ENCODE results near the gene GTSE1.
A peak's percentile ranks its signal among the peaks of the same experiment; 100 is the strongest.
"Not testable (repeated sequence)": the region's sequence is repeated elsewhere in the genome, so short reads cannot be mapped to it uniquely, and the experiment has no call there.

GTSE1 gene

GRCh38 chr22:46265627-46266026 lies 31.0 kb upstream of the GTSE1 start:
- not testable (repeated sequence) for H3K4me3 ChIP-seq (ENCODE audit: low read length); H3K4me1 ChIP-seq (ENCODE audit: insufficient read depth, low read length); H3K36me3 ChIP-seq (ENCODE audit: insufficient read depth, low read length); H2AFZ ChIP-seq (ENCODE audit: low read depth, low read length)
- H3K9me3 ChIP-seq (ENCODE audit: low read length), result peaks cover 17% of the 10 kb centered on the region
- peaks cover 23% of the 10 kb centered on the region for H3K27me3 ChIP-seq (ENCODE audit: insufficient read depth, low read length)

DNA sequence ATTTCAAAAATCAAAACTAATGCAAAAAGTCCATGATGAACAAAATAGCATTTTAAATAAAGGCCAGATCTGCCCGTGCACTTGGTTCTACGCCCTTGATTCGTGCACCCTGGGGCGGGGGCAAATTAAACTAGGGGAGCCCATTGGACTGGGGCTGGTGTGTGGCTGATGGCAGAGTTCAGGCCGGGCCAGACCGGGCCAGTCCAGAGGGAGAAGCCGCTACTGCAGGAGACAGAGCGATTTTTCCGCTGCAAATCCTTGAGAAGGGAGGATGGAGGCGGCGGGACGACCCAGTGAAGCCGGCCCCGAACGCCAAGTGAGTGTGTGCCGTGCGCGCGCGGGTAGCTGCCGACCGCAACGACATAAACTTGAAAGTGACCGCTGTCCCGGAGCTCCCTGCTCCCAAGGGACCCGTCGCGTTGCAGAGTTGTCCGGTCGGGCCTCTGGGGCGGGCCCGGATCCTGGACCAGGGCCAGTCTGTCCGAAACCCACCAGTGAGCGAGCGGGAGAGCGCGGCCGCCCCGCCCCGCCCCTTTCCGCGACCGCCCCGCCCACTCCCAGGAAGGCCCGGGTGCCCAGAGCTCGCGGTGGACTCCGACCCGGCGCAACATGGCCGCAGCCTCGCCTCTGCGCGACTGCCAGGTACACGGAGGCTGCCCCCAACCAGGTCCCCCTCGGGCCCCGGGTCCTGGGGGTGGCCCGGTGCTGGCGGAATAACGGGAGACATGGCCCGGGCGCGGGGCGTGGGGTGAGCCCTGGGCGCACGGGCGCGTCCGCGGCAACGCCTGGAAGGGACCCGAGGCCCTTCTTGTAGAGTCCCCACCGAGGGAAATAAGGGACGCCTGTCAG lies 29.0 kb upstream of the GTSE1 start, which contains the start of gene TTC38:
Gene TTC38 (plus strand): TSS at position 578 of the 849 bp plus-strand sequence. CDS start 32 bp downstream, at position 610.
- Histone ChIP-seq H3K4me3 (ENCODE audit: low read length) (peak within 1 kb of the TSS; percentile 87), H2AFZ (ENCODE audit: low read depth, low read length) (peak within 1 kb of the TSS; percentile 99), H3K4me1 (ENCODE audit: insufficient read depth, low read length) (no peaks in the 10 kb centered on the region), H3K36me3 (ENCODE audit: insufficient read depth, low read length) (peaks cover 6% of the 10 kb centered on the region), H3K27me3 (ENCODE audit: insufficient read depth, low read length) (peaks cover 7% of the 10 kb centered on the region), H3K9me3 (ENCODE audit: low read length) (peaks cover 9% of the 10 kb centered on the region)

DNA sequence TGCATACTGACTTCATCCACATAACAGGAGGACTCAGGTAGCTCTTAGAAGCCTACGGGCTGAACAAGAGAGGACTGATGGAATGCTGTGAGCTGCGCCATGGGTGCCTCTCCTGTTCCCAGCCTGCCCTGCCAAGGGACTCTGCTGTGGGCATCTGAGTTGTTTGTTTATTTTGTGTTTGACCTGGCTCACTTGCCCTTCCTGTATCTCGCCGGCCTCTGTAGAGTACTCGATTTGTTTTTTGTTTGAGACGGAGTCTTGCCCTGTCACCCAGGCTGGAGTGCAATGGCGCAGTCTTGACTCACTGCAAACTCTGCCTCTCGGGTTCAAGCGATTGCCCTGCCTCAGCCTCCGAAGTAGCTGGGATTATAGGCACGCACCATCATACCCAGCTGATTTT lies 27.1 kb upstream of the GTSE1 start:
- Histone ChIP-seq H3K4me3 (ENCODE audit: low read length) (no peak overlapping the region), H2AFZ (ENCODE audit: low read depth, low read length) (no peak overlapping the region), H3K9me3 (ENCODE audit: low read length) (peaks cover 6% of the 10 kb centered on the region), H3K36me3 (ENCODE audit: insufficient read depth, low read length) (peaks cover 24% of the 10 kb centered on the region), H3K27me3 (ENCODE audit: insufficient read depth, low read length) (no peaks in the 10 kb centered on the region), H3K4me1 (ENCODE audit: insufficient read depth, low read length) (no peaks in the 10 kb centered on the region)

DNA sequence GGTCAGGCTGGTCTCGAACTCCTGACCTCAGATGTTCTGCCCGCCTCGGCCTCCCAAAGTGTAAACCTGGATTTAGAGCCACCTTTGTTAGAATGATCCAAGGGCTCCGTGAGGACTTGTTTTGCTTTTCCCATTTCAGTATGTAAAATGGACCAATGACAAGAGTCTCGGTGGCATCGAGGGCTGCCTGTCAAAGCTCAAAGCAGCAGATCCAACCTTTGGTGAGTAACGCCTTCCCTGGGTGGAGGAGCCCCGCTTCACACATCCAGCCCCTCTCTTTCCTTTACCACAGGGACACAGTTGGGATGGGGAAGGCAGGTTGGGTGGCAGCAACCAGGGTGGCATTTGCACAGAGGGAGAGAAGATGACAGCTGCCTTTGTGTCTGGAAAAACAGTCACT lies 24.5 kb upstream of the GTSE1 start:
- Histone ChIP-seq H3K9me3 (ENCODE audit: low read length) (peaks cover 10% of the 10 kb centered on the region), H2AFZ (ENCODE audit: low read depth, low read length) (no peak overlapping the region), H3K4me3 (ENCODE audit: low read length) (no peak overlapping the region), H3K4me1 (ENCODE audit: insufficient read depth, low read length) (no peaks in the 10 kb centered on the region), H3K27me3 (ENCODE audit: insufficient read depth, low read length) (no peaks in the 10 kb centered on the region), H3K36me3 (ENCODE audit: insufficient read depth, low read length) (peaks cover 42% of the 10 kb centered on the region)

GRCh38 chr22:46272762-46273431 lies 23.8 kb upstream of the GTSE1 start:
- H3K4me1 ChIP-seq (ENCODE audit: insufficient read depth, low read length), result no peaks in the 10 kb centered on the region
- no peak overlapping the region for H3K4me3 ChIP-seq (ENCODE audit: low read length)
- peaks cover 46% of the 10 kb centered on the region for H3K36me3 ChIP-seq (ENCODE audit: insufficient read depth, low read length)
- no peak overlapping the region for H2AFZ ChIP-seq (ENCODE audit: low read depth, low read length)
- no peaks in the 10 kb centered on the region for H3K27me3 ChIP-seq (ENCODE audit: insufficient read depth, low read length)
- H3K9me3 ChIP-seq (ENCODE audit: low read length), result peaks cover 10% of the 10 kb centered on the region

- Histone ChIP-seq H3K36me3 (ENCODE audit: insufficient read depth, low read length) (peaks cover 53% of the 10 kb centered on the region), H3K4me1 (ENCODE audit: insufficient read depth, low read length) (no peaks in the 10 kb centered on the region), H3K9me3 (ENCODE audit: low read length) (peaks cover 10% of the 10 kb centered on the region), H3K27me3 (ENCODE audit: insufficient read depth, low read length) (no peaks in the 10 kb centered on the region), H3K4me3 (ENCODE audit: low read length) (no peak overlapping the region), H2AFZ (ENCODE audit: low read depth, low read length) (no peak overlapping the region)
Observed at GRCh38 chr22:46273432-46274148, 23.1 kb upstream of the GTSE1 start.

- Histone ChIP-seq H2AFZ (ENCODE audit: low read depth, low read length) (no peak overlapping the region), H3K9me3 (ENCODE audit: low read length) (peaks cover 10% of the 10 kb centered on the region), H3K27me3 (ENCODE audit: insufficient read depth, low read length) (no peaks in the 10 kb centered on the region), H3K4me1 (ENCODE audit: insufficient read depth, low read length) (no peaks in the 10 kb centered on the region), H3K4me3 (ENCODE audit: low read length) (no peak overlapping the region), H3K36me3 (ENCODE audit: insufficient read depth, low read length) (peaks cover 61% of the 10 kb centered on the region)
Observed at GRCh38 chr22:46274381-46274780, 22.3 kb upstream of the GTSE1 start.

DNA sequence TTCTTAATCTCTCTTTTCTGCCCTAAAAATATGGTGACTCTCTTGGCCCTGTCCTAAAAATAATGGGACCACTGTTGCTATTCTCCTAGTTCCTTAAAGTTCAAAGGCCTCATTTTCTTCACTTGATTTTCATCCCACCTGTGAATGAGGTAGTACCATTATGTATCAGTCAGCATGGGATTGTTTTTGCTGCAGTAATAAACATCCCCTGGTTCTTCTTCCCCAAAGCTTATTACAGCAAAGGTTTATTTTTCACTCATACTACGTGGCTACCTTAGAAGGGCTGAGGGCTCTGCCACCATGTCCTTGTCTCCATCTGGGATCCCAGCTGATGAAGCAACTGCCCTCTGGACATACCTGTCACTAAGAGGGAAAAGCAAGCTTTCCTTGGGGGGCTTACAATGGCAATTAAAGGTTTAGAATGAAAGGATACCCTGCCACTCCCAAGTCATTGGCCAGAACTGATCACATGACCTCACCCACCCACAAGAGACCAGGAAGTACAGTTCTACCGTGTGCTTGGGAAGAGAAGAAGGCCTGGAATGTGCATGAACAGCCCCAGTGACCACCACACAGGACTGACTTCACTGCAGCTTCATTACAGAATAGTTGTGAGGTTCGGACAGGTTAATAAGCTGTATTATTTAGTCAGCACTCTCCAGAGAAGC lies 21.1 kb upstream of the GTSE1 start:
- Histone ChIP-seq H3K9me3 (ENCODE audit: low read length) (peaks cover 10% of the 10 kb centered on the region), H2AFZ (ENCODE audit: low read depth, low read length) (no peak overlapping the region), H3K27me3 (ENCODE audit: insufficient read depth, low read length) (no peaks in the 10 kb centered on the region), H3K4me3 (ENCODE audit: low read length) (no peak overlapping the region), H3K36me3 (ENCODE audit: insufficient read depth, low read length) (peaks cover 72% of the 10 kb centered on the region), H3K4me1 (ENCODE audit: insufficient read depth, low read length) (no peaks in the 10 kb centered on the region)

DNA sequence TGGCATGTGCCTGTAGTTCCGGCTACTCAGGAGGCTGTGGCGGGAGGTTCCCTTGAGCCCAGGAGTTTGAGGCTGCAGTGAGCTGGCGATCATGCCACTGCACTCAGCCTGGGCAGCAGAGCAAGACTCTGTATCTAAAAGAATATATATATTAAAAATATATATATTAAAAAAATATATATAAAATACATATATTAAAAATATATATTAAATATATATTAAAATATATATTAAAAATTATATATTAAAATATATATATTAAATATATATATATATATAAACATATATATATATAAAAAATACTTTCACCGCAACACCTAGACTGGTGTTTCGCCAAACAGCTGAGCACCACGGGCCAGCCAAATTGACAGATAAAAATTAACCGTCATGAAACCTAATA lies 20.1 kb upstream of the GTSE1 start:
- peaks cover 81% of the 10 kb centered on the region for H3K36me3 ChIP-seq (ENCODE audit: insufficient read depth, low read length)
- H3K9me3 ChIP-seq (ENCODE audit: low read length), result peaks cover 10% of the 10 kb centered on the region
- no peaks in the 10 kb centered on the region for H3K4me1 ChIP-seq (ENCODE audit: insufficient read depth, low read length)
- no peaks in the 10 kb centered on the region for H3K27me3 ChIP-seq (ENCODE audit: insufficient read depth, low read length)
- H2AFZ ChIP-seq (ENCODE audit: low read depth, low read length), result no peak overlapping the region
- no peak overlapping the region for H3K4me3 ChIP-seq (ENCODE audit: low read length)

GRCh38 chr22:46278656-46279645 lies 17.7 kb upstream of the GTSE1 start:
- Histone ChIP-seq H3K4me1 (ENCODE audit: insufficient read depth, low read length) (no peaks in the 10 kb centered on the region), H3K36me3 (ENCODE audit: insufficient read depth, low read length) (peaks cover 79% of the 10 kb centered on the region), H3K27me3 (ENCODE audit: insufficient read depth, low read length) (no peaks in the 10 kb centered on the region), H3K4me3 (ENCODE audit: low read length) (no peak overlapping the region), H3K9me3 (ENCODE audit: low read length) (peaks cover 10% of the 10 kb centered on the region), H2AFZ (ENCODE audit: low read depth, low read length) (no peak overlapping the region)

GRCh38 chr22:46280063-46280817 lies 16.4 kb upstream of the GTSE1 start:
- no peak overlapping the region for H3K4me3 ChIP-seq (ENCODE audit: low read length)
- H3K27me3 ChIP-seq (ENCODE audit: insufficient read depth, low read length), result no peaks in the 10 kb centered on the region
- no peaks in the 10 kb centered on the region for H3K4me1 ChIP-seq (ENCODE audit: insufficient read depth, low read length)
- peaks cover 5% of the 10 kb centered on the region for H3K9me3 ChIP-seq (ENCODE audit: low read length)
- no peak overlapping the region for H2AFZ ChIP-seq (ENCODE audit: low read depth, low read length)
- H3K36me3 ChIP-seq (ENCODE audit: insufficient read depth, low read length), result peaks cover 79% of the 10 kb centered on the region

Data from neuron (in vitro differentiated cells).